Breast epithelium (tissue), 4 donors: ENCODE results near the gene TSNAX. TPM values are rescaled to one million over a fixed set of nuclear protein-coding genes. Genes with fewer than 3 reads are reported as not detected.

Experiments used
- DNase-seq, 2 donors: peaks; one replicate each; pipeline ENCODE4 v3.0.0-alpha.2; 2019; ENCODE audit warnings: low spot score in 2 of 2
- H3K27ac ChIP-seq, 2 donors: fragments of 200-600 bp; sonication (generic) in 1 of 2; one replicate each; pipeline ENCODE4 v1.5.1; 2016 to 2019; ENCODE audit warnings: mild to moderate bottlenecking in 1 of 2
- H3K27me3 ChIP-seq, 2 donors: fragments of 200-600 bp; sonication (generic) in 1 of 2; one replicate each; pipeline versions ENCODE4 v1.5.1 to v1.6.0; 2017 to 2019; ENCODE audit warnings: control low read depth in 1 of 2, mild to moderate bottlenecking in 1 of 2
- H3K36me3 ChIP-seq: fragments of 200-600 bp; one replicate; pipeline ENCODE4 v1.5.1; 2019
- H3K4me1 ChIP-seq, 2 donors: fragments of 200-600 bp; sonication (generic); one replicate each; pipeline ENCODE4 v1.5.1; 2016 to 2019; ENCODE audit warnings: control low read depth in 1 of 2
- H3K4me3 ChIP-seq, 3 donors: fragments of 200-600 bp; sonication (generic); 1 replicate in 2 of 3; 2 replicates in 1 of 3; pipeline ENCODE4 v1.5.1; 2016 to 2019; ENCODE audit warnings: mild to moderate bottlenecking in 3 of 3, moderate library complexity in 2 of 3
- H3K9me3 ChIP-seq, 2 donors: fragments of 200-600 bp; sonication (generic) in 1 of 2; one replicate each; pipeline ENCODE4 v1.5.1; 2016 to 2019; ENCODE audit warnings: control low read depth in 1 of 2
- CTCF ChIP-seq, 3 donors: fragments of 450-650 bp; IDR thresholded peaks; one replicate each; pipeline ENCODE4 v1.5.1; 2016 to 2017; ENCODE audit warnings: antibody characterized with exemption in 3 of 3, mild to moderate bottlenecking in 3 of 3, moderate library complexity in 3 of 3
- POLR2A ChIP-seq: fragments of 450-650 bp; IDR thresholded peaks from one replicate; pipeline ENCODE4 v1.6.1; 2016; ENCODE audit warnings: antibody characterized with exemption, mild to moderate bottlenecking, moderate library complexity
- POLR2AphosphoS5 ChIP-seq, 3 donors: sonication (generic); formaldehyde crosslinking; IDR thresholded peaks; one replicate each; pipeline ENCODE4 v1.6.1; 2017; ENCODE audit warnings: antibody characterized with exemption in 3 of 3
- intact Hi-C: fragments of 100-400 bp; cut with DNase I; formaldehyde crosslinking; loops from one replicate; pipeline ENCODE4 v1.15.1; 2023; ENCODE audit warnings: low total_unique reads
- total RNA-seq, 3 donors: library from RNA; depleted of rRNA; stranded (reverse); fragments of >200 nt; gene quantifications; one replicate each; pipeline ENCODE4 v1.1.0, GENCODE V29; 2016

The TSNAX gene
- total RNA-seq, 3 donors from 2014 or later, result 26.9 to 35.6 (median 28.2) TPM

- no peaks in the 10 kb centered on the region for H3K36me3 ChIP-seq
- H3K9me3 ChIP-seq, result no peaks in the 10 kb centered on the region
- DNase-seq, result no peak
- H3K4me3 ChIP-seq, result no peak overlapping the region
- no peaks in the 10 kb centered on the region for H3K4me1 ChIP-seq
- H3K27me3 ChIP-seq, result no peaks in the 10 kb centered on the region
- no peak overlapping the region for H3K27ac ChIP-seq
- intact Hi-C loops, result no loop called here
- TF ChIP-seq POLR2AphosphoS5 (IDR thresholded peaks at IDR 0.05) (no peak), CTCF (IDR thresholded peaks at IDR 0.05) (no peak), POLR2A (no peak)
Observed at GRCh38 chr1:231519166-231519565, 9.3 kb upstream of the TSNAX start.

- H3K9me3 ChIP-seq, result no peaks in the 10 kb centered on the region
- H3K4me3 ChIP-seq, result no peak overlapping the region
- DNase-seq, result no peak
- no peak for TF ChIP-seq CTCF (IDR thresholded peaks at IDR 0.05)
- no peak for TF ChIP-seq POLR2A
- TF ChIP-seq POLR2AphosphoS5 (IDR thresholded peaks at IDR 0.05), result no peak
- intact Hi-C loops, result no loop called here
- no peak overlapping the region for H3K27ac ChIP-seq
- no peaks in the 10 kb centered on the region for H3K4me1 ChIP-seq
- no peaks in the 10 kb centered on the region for H3K27me3 ChIP-seq
- no peaks in the 10 kb centered on the region for H3K36me3 ChIP-seq
Observed at GRCh38 chr1:231522038-231522437, 6.4 kb upstream of the TSNAX start.

- Histone ChIP-seq H3K27ac (no peak overlapping the region), H3K9me3 (no peaks in the 10 kb centered on the region), H3K4me3 (no peak overlapping the region), H3K4me1 (no peaks in the 10 kb centered on the region), H3K36me3 (no peaks in the 10 kb centered on the region), H3K27me3 (no peaks in the 10 kb centered on the region)
- DNase-seq, result no peak
- TF ChIP-seq POLR2A, result no peak
- TF ChIP-seq POLR2AphosphoS5 (IDR thresholded peaks at IDR 0.05), result no peak
- no peak for TF ChIP-seq CTCF (IDR thresholded peaks at IDR 0.05)
- intact Hi-C loops, result no loop called here
Observed at GRCh38 chr1:231522931-231523642, 5.4 kb upstream of the TSNAX start.

- TF ChIP-seq POLR2AphosphoS5 (IDR thresholded peaks at IDR 0.05) (no peak), POLR2A (no peak), CTCF (IDR thresholded peaks at IDR 0.05) (no peak)
- no peaks in the 10 kb centered on the region for H3K36me3 ChIP-seq
- no peak overlapping the region for H3K4me3 ChIP-seq
- no peak overlapping the region for H3K27ac ChIP-seq
- H3K9me3 ChIP-seq, result no peaks in the 10 kb centered on the region
- DNase-seq, result no peak
- intact Hi-C loops, result no loop called here
- H3K4me1 ChIP-seq, result no peaks in the 10 kb centered on the region
- H3K27me3 ChIP-seq, result no peaks in the 10 kb centered on the region
Observed at GRCh38 chr1:231523816-231524215, 4.7 kb upstream of the TSNAX start.

- DNase-seq, result no peak
- Histone ChIP-seq H3K36me3 (no peaks in the 10 kb centered on the region), H3K4me3 (no peak overlapping the region), H3K27ac (no peak overlapping the region), H3K9me3 (no peaks in the 10 kb centered on the region), H3K27me3 (no peaks in the 10 kb centered on the region), H3K4me1 (no peaks in the 10 kb centered on the region)
- intact Hi-C loops, result no loop called here
- TF ChIP-seq CTCF (IDR thresholded peaks at IDR 0.05), result no peak
Observed at GRCh38 chr1:231526536-231526935, 1.9 kb upstream of the TSNAX start.
